Activated T-cell treated with anti-CD3 and anti-CD28 coated beads for 24 hours (primary cell): ENCODE results near the gene GBX1.

Experiments used
- DNase-seq: peaks from one replicate; pipeline ENCODE4 v3.0.0-alpha.2; 2020; ENCODE audit warnings: low read depth

The GBX1 gene

DNA sequence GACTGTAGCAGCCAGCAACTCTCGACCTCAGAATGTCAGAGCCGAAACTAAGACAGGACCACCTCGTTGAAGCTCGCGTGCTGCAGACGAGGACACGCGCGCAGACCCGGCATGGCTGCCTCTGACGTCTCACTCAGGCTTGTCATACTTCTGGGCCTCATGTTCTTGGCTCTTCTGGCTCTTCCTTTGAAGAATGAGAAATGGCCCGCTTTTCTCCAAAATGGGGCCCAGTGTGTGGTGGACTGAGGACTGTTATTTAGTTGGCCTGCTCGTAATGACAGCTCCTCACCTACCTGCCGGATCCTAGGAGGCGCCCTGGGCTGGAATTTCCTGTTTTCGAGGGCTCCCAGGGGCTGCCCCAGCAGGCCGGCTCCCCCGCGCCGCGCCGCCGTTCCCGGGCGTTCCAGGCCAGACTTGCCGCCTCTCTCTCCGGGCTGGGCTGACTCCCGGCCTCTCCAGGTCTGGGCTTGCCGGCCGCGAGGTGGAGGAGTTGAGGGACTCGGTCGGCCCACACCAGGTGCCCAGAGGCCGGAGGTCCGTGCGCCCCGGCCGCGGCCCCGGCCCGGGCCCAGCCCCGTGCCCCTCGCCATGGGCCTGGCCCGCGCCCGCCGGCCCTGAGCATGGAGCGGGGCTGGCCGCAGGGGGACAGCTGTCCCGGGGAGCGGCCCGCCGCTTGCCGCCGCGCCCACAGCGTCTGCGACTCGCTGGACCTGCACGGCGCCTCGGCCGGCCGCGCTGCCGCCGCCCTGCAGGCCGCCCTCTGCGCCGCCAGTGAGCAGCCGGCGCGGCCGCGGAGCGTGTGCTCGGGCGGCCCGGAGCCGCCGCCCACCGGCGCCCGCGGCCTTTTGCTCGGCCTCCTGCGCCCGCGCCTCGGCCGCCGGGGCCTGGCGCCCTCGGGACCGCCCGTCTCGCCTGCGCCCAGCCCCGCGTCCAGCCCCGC lies 53.1 kb downstream of the GBX1 start:
- no peak for DNase-seq

DNA sequence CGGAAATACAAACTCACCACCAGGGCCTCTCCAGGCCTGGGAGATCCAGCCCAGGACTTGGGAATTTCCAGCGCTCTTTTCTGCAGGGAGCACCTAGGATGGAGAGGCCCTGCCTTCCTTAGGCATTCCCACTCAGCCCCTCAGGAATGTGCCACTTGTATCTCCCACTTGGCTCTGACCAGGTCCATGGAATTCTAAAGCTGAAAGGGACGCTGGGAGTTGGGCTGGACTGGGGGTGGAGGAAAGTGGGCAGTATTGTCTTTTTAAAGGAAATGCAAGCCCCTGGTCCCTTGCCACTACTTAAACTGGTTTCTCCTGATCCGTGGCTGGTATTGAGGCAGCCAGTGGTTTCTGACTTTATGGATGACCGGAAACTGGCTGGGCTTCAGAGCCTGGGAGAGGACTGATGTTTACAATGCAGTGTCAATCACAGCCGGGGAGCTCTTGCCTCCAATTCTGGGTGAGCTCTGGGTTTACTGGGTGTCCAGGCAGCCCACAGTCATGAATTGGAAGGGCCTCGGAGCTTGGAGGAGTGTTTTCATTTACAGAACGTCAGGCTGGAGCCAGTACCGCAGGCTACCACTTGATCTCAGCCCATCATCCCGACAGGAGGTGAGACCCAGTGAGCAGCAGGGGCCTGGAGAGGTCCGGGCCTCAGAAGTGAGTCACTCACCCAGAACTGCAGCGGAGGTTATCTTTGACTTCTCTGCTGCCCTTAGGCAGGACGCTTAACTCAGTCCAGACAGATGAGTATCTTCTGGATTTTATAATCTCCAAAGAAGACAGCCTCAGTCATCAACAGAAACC lies 53.9 kb downstream of the GBX1 start:
- no peak for DNase-seq

DNA sequence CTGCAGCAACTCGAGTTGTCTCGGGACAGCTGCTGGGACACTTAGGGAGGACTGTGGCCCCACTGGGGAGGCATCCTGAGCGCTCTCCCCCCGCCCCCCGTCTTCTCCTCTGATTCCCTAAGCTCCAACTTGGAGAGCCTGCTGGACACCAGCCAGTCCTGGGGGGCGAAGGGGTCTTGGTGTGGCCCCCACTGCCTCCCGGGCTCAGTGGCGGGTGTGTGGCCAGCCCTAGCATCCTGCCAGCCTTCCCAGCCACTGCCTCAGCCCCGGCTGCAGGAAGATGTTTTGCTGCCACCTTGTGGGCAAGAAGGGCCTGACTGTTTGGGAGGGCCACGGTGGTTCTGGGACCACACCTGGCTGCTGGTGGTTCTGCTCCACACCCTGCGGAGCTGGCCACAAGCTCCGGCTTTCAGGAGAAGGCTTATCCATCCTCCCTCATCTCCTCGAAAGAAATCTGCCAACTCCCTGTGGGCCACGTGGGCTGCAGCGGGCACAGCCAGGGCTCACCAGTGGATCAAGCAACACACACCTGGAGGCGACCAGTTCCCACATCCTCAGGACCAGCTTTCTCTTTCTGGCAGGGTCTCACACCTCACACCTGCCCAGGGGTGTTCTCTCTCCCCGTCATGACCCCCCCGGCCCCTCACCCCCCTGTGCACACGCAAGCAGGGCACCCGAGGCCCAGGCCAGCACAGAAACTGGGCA lies 56.4 kb downstream of the GBX1 start:
- DNase-seq: peak; percentile 64

DNA sequence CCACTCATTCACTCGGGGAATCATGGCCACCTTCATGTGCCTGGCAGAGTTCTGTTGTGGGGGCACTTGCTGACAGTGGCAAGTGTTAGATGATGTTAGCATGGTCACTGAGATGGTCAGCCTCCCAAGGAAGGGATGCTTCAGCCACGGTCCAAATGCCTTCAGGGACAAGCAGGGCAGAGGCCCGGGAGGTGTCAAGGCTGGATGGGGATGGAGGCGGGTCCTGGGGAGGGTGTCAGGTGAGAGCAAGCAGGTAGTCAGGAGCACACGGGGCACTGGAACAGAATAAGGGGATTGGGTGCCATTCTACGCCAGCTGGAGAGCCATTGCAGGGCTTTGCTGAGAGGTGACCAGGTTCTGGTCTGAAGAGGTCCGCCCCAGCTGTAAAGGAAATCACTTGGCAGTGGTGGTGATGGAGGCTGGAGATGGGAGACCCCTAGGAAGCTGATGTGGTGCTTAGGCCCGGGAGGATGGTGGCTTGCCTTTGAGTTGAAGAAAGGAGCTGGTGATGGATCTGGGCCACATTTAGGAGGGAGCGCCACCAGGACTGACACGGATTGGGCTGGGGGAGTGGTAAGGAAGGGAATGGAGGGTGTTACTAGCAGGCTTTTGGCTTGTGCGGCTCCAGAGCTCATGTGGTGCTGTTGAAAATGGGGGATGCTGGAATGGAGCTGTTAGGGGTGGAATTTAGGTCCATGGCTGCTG lies 57.1 kb downstream of the GBX1 start:
- DNase-seq: no peak

DNA sequence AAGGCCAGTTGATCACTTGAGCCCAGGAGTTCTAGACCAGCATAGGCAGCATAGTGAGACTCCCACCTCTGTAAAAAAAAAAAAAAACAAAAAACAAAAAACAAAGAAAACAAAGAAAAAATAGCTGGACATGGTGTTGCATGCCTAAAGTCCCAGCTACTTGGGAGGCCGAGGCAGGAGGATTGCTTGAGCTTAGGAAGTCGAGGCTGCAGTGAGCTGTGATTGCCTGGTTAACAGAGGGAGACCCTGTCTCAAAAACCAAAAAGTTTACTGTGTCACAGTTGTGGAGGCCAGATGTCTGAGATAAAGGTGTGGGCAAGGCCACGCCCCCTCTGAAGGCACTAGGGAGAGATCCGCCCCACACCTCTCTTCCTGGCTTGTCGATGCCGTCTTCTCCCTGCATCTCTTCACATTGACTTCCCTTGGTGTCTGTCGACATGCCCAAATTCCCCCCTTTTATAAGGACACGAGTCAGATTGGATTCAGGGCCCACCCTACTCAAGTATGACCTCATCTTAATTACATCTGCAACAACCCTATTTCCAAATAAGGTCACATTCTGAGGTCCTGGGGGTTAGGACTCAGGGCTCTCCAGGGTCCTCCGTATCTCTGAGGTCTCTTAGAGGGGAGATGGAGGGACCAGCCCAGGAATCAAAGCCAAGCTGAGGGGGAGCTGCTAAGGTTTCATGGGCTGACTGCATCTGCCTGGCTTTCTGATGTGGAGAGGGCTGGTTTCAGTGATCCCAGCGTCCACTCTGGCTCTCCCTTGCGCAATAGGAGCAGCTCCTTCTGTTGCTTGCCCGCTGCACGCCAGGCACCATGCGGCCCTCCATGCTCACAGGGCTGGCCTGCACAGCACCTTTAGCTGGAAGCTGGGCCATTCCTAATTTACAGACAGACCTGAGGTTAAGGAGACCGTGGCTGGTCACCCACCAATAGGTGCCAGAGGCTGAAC lies 58.1 kb downstream of the GBX1 start:
- no peak for DNase-seq

DNA sequence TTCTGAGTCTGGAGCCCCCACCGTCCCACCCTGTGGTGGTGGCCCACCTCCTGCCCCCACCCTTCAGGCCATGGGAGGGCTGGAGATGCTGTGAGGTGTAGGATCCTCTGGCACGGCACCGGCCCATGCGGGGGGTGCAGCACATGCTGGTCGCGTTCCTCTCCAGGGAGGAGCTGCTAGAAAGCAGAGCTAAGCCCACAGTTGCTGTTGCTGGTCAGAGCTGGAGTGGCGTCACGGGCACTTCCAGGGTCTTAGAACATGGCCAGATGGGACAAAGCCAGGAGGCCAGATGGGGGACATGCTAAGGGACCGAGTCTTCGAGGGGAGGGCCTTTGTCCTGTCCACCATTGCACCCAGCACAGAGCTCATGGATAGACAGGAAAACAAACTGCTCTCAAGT lies 59.6 kb downstream of the GBX1 start:
- no peak for DNase-seq

DNA sequence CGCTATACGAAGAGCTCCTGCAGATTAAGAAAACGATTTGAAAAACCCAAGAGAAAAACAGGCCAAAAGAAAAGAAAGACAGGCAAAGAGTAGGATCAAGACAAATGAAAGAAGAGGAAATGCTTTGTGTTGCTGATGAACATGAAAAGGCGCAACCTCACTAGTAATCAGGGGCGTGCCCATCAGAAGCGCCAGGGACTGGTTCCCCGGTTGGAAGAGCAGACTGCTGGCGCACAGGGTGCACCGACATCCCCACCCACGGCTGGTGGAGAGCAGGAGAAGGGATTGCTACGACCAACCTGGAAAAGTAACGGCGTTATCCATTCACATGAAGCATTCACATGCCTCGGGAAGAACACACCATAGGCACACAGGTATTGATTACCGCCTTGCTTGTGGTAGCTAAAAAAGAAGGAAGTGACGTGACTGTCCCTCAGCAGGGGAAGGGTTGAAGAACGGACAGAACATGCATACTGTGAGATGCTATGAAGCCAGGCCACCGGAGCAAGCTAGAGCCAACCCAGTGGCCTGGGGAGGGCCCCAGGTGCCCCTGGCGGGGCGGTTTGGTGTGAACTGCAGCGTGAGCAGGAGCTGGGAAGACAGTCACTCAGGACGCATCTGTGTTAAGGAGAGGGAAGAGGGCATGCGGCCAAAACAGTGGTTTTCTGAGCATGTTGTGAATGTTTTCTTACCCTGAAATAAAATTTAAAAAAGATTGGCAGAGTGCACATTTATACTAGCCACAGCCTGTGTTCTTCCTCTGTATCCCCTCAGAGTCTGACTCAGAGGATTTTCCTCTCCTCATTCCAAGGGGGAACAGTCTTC lies 62.9 kb downstream of the GBX1 start:
- DNase-seq: no peak

DNA sequence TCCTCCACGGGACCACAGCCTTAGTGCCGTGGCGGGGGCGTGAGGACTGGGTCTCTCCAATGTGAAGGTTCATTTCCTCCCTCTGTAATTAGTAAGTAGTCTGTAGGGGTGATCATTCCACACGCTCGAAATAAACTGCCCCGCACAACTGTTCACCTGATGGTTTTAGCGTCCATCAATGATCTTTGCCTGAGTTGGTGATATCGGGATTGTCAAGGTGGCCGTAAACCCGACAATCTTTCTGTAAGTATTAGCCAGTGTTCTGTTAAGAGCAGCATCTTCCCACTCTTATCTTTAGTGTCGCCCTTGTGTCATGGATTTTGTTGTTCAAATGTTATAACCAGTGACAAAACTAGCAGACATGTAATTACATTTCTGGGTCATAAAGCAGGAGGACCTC lies 63.5 kb downstream of the GBX1 start:
- no peak for DNase-seq

- no peak for DNase-seq
These were observed 64.5 kb downstream of the GBX1 start for GRCh38 chr7:151102991-151103390.

- DNase-seq: no peak
These were observed 65.7 kb downstream of the GBX1 start for GRCh38 chr7:151101621-151102396.

GRCh38 chr7:151100921-151101320 lies 66.6 kb downstream of the GBX1 start:
- no peak for DNase-seq

GRCh38 chr7:151099486-151100211 lies 67.8 kb downstream of the GBX1 start:
- DNase-seq: no peak
